H1 (cell line): ENCODE results near the gene DNAH10. TPM values are rescaled to one million over a fixed set of nuclear protein-coding genes. Genes with fewer than 3 reads are reported as not detected.

ENCODE experiments used
- CTCF ChIA-PET: fragments of 300-600 bp; sonication (Branson Sonifier 250); formaldehyde crosslinking; loops from one replicate; lab custom pipeline; 2021; ENCODE audit not compliant: partially characterized antibody; lab: Charles Lee
- POLR2A ChIA-PET: fragments of 300-600 bp; sonication (Branson Sonifier 250); formaldehyde crosslinking; loops from one replicate; lab custom pipeline; 2021; ENCODE audit warnings: inconsistent platforms; ENCODE audit not compliant: partially characterized antibody; lab: Charles Lee
- DNase-seq, 2 experiments: peaks; one replicate each; pipeline versions ENCODE4 v3.0.0 to v3.0.0-alpha.2; 2010 to 2022; ENCODE audit warnings: low spot score in 2 of 2, low read depth in 1 of 2, mixed read lengths in 1 of 2
- FAIRE-seq: peaks from 2 replicates; lab custom pipeline; 2011; peaks lifted over from hg19 to GRCh38; lab: Jason Lieb, UNC
- H2AFZ ChIP-seq: 2 replicates; pipeline ENCODE4 v1.8.1; 2012; ENCODE audit warnings: low read length, inconsistent platforms
- H2AK5ac ChIP-seq: 2 replicates; pipeline ENCODE4 v1.6.1; 2013; ENCODE audit warnings: low read depth, low read length
- H2BK120ac ChIP-seq: replicated peaks from 2 replicates; pipeline ENCODE3; 2013; ENCODE audit warnings: low read depth, low read length, inconsistent platforms
- H2BK12ac ChIP-seq: 2 replicates; pipeline ENCODE4 v1.6.1; 2013; ENCODE audit warnings: low read depth, low read length
- H2BK15ac ChIP-seq: 2 replicates; pipeline ENCODE4 v1.6.1; 2013; ENCODE audit warnings: low read length
- H2BK20ac ChIP-seq: 2 replicates; pipeline ENCODE4 v1.6.1; 2013; ENCODE audit warnings: low read length
- H2BK5ac ChIP-seq: 2 replicates; pipeline ENCODE4 v1.6.1; 2013; ENCODE audit warnings: low read depth, low read length
- H3K14ac ChIP-seq: 2 replicates; pipeline ENCODE4 v1.6.1; 2013; ENCODE audit warnings: inconsistent platforms; ENCODE audit not compliant: insufficient read length
- H3K18ac ChIP-seq: 2 replicates; pipeline ENCODE4 v1.6.1; 2013; ENCODE audit warnings: low read length; ENCODE audit errors: extremely low read depth
- H3K23ac ChIP-seq: 2 replicates; pipeline ENCODE4 v1.6.1; 2013; ENCODE audit warnings: inconsistent platforms; ENCODE audit not compliant: insufficient read length
- H3K23me2 ChIP-seq: 2 replicates; pipeline ENCODE4 v1.6.1; 2013; ENCODE audit warnings: low read depth, low read length
- H3K27ac ChIP-seq: 2 replicates; pipeline ENCODE4 v1.6.1; 2011; ENCODE audit warnings: low read depth, low read length, inconsistent platforms
- H3K27me3 ChIP-seq, 4 experiments: replicated peaks in 1 of 4; 1 replicate in 1 of 4; 2 replicates in 3 of 4; pipeline versions ENCODE4 v1.6.1 to v1.8.1; 2011 to 2013; ENCODE audit warnings: low read length in 3 of 4, mild to moderate bottlenecking in 3 of 4, inconsistent platforms in 2 of 4, mixed read lengths in 2 of 4, moderate library complexity in 1 of 4; ENCODE audit not compliant: control insufficient read depth in 3 of 4, insufficient read depth in 3 of 4; ENCODE audit errors: extremely low read depth in 1 of 4
- H3K36me3 ChIP-seq, 4 experiments: 2 replicates each; pipeline versions ENCODE4 v1.6.1 to v1.8.1; 2011 to 2013; ENCODE audit warnings: mild to moderate bottlenecking in 4 of 4, low read length in 3 of 4, moderate library complexity in 2 of 4, control low read depth in 1 of 4, inconsistent platforms in 1 of 4; ENCODE audit not compliant: insufficient read depth in 4 of 4, control insufficient read depth in 2 of 4
- H3K4ac ChIP-seq: replicated peaks from 2 replicates; pipeline ENCODE3; 2013; ENCODE audit warnings: low read length, low read depth, mixed read lengths, inconsistent platforms; ENCODE audit not compliant: insufficient read length
- H3K4me1 ChIP-seq, 4 experiments: replicated peaks in 1 of 4; 1 replicate in 1 of 4; 2 replicates in 3 of 4; pipeline versions ENCODE4 v1.6.1 to v1.8.1; 2011 to 2013; ENCODE audit warnings: low read length in 3 of 4, inconsistent platforms in 2 of 4, mixed read lengths in 1 of 4; ENCODE audit not compliant: insufficient read depth in 4 of 4, control insufficient read depth in 3 of 4
- H3K4me2 ChIP-seq, 2 experiments: 2 replicates each; pipeline versions ENCODE4 v1.6.1 to v1.8.1; 2011 to 2013; ENCODE audit warnings: low read depth in 2 of 2, low read length in 2 of 2, control low read depth in 1 of 2, inconsistent platforms in 1 of 2, mild to moderate bottlenecking in 1 of 2; ENCODE audit not compliant: insufficient read depth in 1 of 2
- H3K4me3 ChIP-seq, 4 experiments: fragments of 200-600, 300-600 bp in 1 of 4; sonication (generic), shearing (Covaris generic), sonication (Bioruptor Twin) in 1 of 4; 2 replicates each; pipeline versions ENCODE4 v1.5.1 to v1.8.1; 2011 to 2016; ENCODE audit warnings: low read length in 4 of 4, low read depth in 3 of 4, control low read depth in 2 of 4, inconsistent platforms in 2 of 4, mild to moderate bottlenecking in 2 of 4, mixed read lengths in 1 of 4, moderate library complexity in 1 of 4; ENCODE audit not compliant: insufficient read depth in 2 of 4; ENCODE audit errors: extremely low read depth in 1 of 4
- H3K56ac ChIP-seq: replicated peaks from 2 replicates; pipeline ENCODE3; 2013; ENCODE audit warnings: low read depth, mild to moderate bottlenecking, mixed read lengths, low read length, inconsistent platforms; ENCODE audit not compliant: insufficient read length
- H3K79me1 ChIP-seq: 2 replicates; pipeline ENCODE4 v1.6.1; 2013; ENCODE audit warnings: low read depth, low read length, control low read depth
- H3K79me2 ChIP-seq, 2 experiments: 2 replicates each; pipeline versions ENCODE4 v1.6.1 to v1.8.1; 2012 to 2013; ENCODE audit warnings: low read length in 2 of 2, mild to moderate bottlenecking in 2 of 2, inconsistent platforms in 1 of 2; ENCODE audit not compliant: insufficient read depth in 2 of 2, control insufficient read depth in 1 of 2
- H3K9ac ChIP-seq, 4 experiments: replicated peaks in 1 of 4; 1 replicate in 1 of 4; 2 replicates in 3 of 4; pipeline versions ENCODE4 v1.6.1 to v1.8.1; 2011 to 2013; ENCODE audit warnings: low read depth in 3 of 4, low read length in 3 of 4, control low read depth in 2 of 4, mild to moderate bottlenecking in 2 of 4, moderate library complexity in 2 of 4, inconsistent platforms in 1 of 4; ENCODE audit errors: extremely low read depth in 1 of 4
- H3K9me3 ChIP-seq, 2 experiments: 2 replicates each; pipeline versions ENCODE4 v1.6.1 to v1.8.1; 2012 to 2013; ENCODE audit warnings: mild to moderate bottlenecking in 2 of 2, moderate library complexity in 2 of 2, control low read depth in 1 of 2, inconsistent platforms in 1 of 2, low read depth in 1 of 2, low read length in 1 of 2, mixed read lengths in 1 of 2; ENCODE audit not compliant: insufficient read depth in 2 of 2
- H4K20me1 ChIP-seq, 2 experiments: replicated peaks in 1 of 2; 2 replicates each; pipeline versions ENCODE3 to v1.8.1; 2011 to 2013; ENCODE audit warnings: inconsistent platforms in 2 of 2, low read length in 2 of 2, mild to moderate bottlenecking in 1 of 2; ENCODE audit not compliant: insufficient read depth in 2 of 2, control insufficient read depth in 1 of 2
- H4K5ac ChIP-seq: 2 replicates; pipeline ENCODE4 v1.6.1; 2013; ENCODE audit warnings: low read length, low read depth, mixed read lengths, inconsistent platforms; ENCODE audit not compliant: insufficient read length
- H4K8ac ChIP-seq: 2 replicates; pipeline ENCODE4 v1.8.0; 2013; ENCODE audit warnings: mild to moderate bottlenecking, moderate library complexity, low read length, inconsistent platforms; ENCODE audit not compliant: insufficient read depth; ENCODE audit errors: extremely low read depth
- H4K91ac ChIP-seq: replicated peaks from 2 replicates; pipeline ENCODE3; 2013; ENCODE audit warnings: low read length, mixed read lengths, inconsistent platforms; ENCODE audit not compliant: insufficient read length
- ATF3 ChIP-seq: IDR thresholded peaks from 2 replicates; pipeline ENCODE4 v1.6.1; 2011; ENCODE audit warnings: low read depth, mild to moderate bottlenecking, low read length; ENCODE audit not compliant: insufficient read depth
- BACH1 ChIP-seq: IDR thresholded peaks from 2 replicates; pipeline ENCODE4 v1.6.1; 2012; ENCODE audit warnings: low read length, improper control_type of control experiment
- CREB1 ChIP-seq: IDR thresholded peaks from 2 replicates; pipeline ENCODE4 v1.6.1; 2012; ENCODE audit warnings: inconsistent platforms
- EZH2 ChIP-seq: fragments of 200-600 bp; sonication (generic); IDR thresholded peaks from 2 replicates; pipeline ENCODE4 v1.7.1; 2012; ENCODE audit warnings: low read depth, mild to moderate bottlenecking, moderate library complexity, low read length, inconsistent platforms; ENCODE audit not compliant: severe bottlenecking
- GTF2F1 ChIP-seq: IDR thresholded peaks from 2 replicates; pipeline ENCODE4 v1.6.1; 2012; ENCODE audit warnings: low read depth, low read length, improper control_type of control experiment, borderline replicate concordance
- JUND ChIP-seq: IDR thresholded peaks from 2 replicates; pipeline ENCODE4 v1.6.1; 2011; ENCODE audit warnings: mild to moderate bottlenecking, improper control_type of control experiment, low read length
- KDM1A ChIP-seq: fragments of 200-600, 300-600 bp; sonication (generic); IDR thresholded peaks from 2 replicates; pipeline ENCODE4 v1.7.1; 2016; ENCODE audit warnings: mild to moderate bottlenecking, low read length, borderline replicate concordance
- PHF8 ChIP-seq: fragments of 200-600 bp; sonication (generic); conservative IDR thresholded peaks from 2 replicates; pipeline ENCODE4 v1.7.1; 2012; ENCODE audit warnings: low read depth, mild to moderate bottlenecking, inconsistent platforms, low read length, moderate library complexity
- POLR2AphosphoS5 ChIP-seq: IDR thresholded peaks from 2 replicates; pipeline ENCODE4 v1.6.1; 2011; ENCODE audit warnings: low read depth, low read length
- RNF2 ChIP-seq: fragments of 200-900, 300-1000 bp; sonication (generic); IDR thresholded peaks from 2 replicates; pipeline ENCODE4 v1.7.1; 2016; ENCODE audit warnings: borderline replicate concordance, low read depth, mild to moderate bottlenecking, antibody characterized with exemption, low read length; ENCODE audit not compliant: poor library complexity, severe bottlenecking; ENCODE audit errors: missing control alignments
- SP1 ChIP-seq: IDR thresholded peaks from 2 replicates; pipeline ENCODE4 v1.6.1; 2011; ENCODE audit warnings: low read depth, low read length
- SP4 ChIP-seq: IDR thresholded peaks from 2 replicates; pipeline ENCODE4 v1.6.1; 2012; ENCODE audit warnings: low read length, inconsistent platforms
- TAF7 ChIP-seq: optimal IDR thresholded peaks from 2 replicates; pipeline ENCODE3; 2011; ENCODE audit warnings: low read depth, mild to moderate bottlenecking, inconsistent platforms, low read length, moderate library complexity, borderline replicate concordance
- WGBS, 2 experiments: shearing (Covaris generic) in 1 of 2; methylation state at CpG; one replicate each; pipeline versions ENCODE4 v1.1.6 to v1.1.7; 2013 to 2015; ENCODE audit warnings: low lambda C conversion rate in 2 of 2, mixed read lengths in 2 of 2, inconsistent platforms in 1 of 2, low coverage in 1 of 2, missing lambda C conversion rate in 1 of 2; ENCODE audit not compliant: insufficient replicate concordance in 2 of 2, insufficient coverage in 1 of 2, insufficient read length in 1 of 2; ENCODE audit errors: extremely low coverage in 1 of 2, missing lambda C conversion rate in 1 of 2; 5-methylcytosine and 5-hydroxymethylcytosine counted together
- polyA plus RNA-seq, 7 experiments: library from polyadenylated mRNA; depleted of rRNA in 3 of 7; stranded (reverse) in 5 of 7; unstranded in 2 of 7; fragments of >200 nt in 5 of 7; fragments of 200-250 nt in 2 of 7; gene quantifications; 1 replicate in 5 of 7; 2 replicates in 1 of 7; 4 replicates in 1 of 7; pipeline versions ENCODE4 v1.2.1 to v1.2.3, GENCODE V29; 2011 to 2013; ENCODE audit warnings: missing spikeins in 2 of 7, mixed read lengths in 2 of 7
- total RNA-seq: library from RNA; stranded (reverse); fragmentation: NEBNext Ultra II Directional; extraction: Animal tissue kit (Norgen Biotek cat#: 25700); gene quantifications from 2 replicates; pipeline ENCODE4 v1.2.1, GENCODE V29; 2021

The DNAH10 gene
- total and polyA plus RNA-seq, 2 of the 8 experiments (the other 6 are each of a cell fraction or from before 2014, with no cell fraction given), result 0.02 to 0.24 TPM

GRCh38 chr12:123954647-123955350 is 192.7 kb downstream of the DNAH10 start:
- no peak overlapping the region for H3K4ac ChIP-seq
- no peaks in the 10 kb centered on the region for H3K79me1 ChIP-seq
- no peak overlapping the region for H3K18ac ChIP-seq
- no peak overlapping the region for H3K56ac ChIP-seq
- H2BK5ac ChIP-seq, result no peak overlapping the region
- FAIRE-seq (no peak), DNase-seq (no peak)
- H4K5ac ChIP-seq, result no peak overlapping the region
- H4K91ac ChIP-seq, result no peak overlapping the region
- H3K4me1 ChIP-seq, result no peaks in the 10 kb centered on the region
- no peak overlapping the region for H3K23ac ChIP-seq
- no peak overlapping the region for H2BK120ac ChIP-seq
- no peaks in the 10 kb centered on the region for H3K36me3 ChIP-seq
- no peak overlapping the region for H2BK12ac ChIP-seq
- no peak overlapping the region for H3K4me3 ChIP-seq
- POLR2A ChIA-PET, result no interaction called here
- 82% methylated on average over 10 of the region's 10 CpGs; no CpG with 5 or more reads in 1 of the 2 experiments for WGBS, 2 experiments
- no peak overlapping the region for H3K4me2 ChIP-seq
- no peak overlapping the region for H3K27ac ChIP-seq
- H2AK5ac ChIP-seq, result no peak overlapping the region
- no peaks in the 10 kb centered on the region for H3K79me2 ChIP-seq
- H3K9me3 ChIP-seq, result no peaks in the 10 kb centered on the region
- H4K8ac ChIP-seq, result no peak overlapping the region
- no peak overlapping the region for H3K9ac ChIP-seq
- no peak overlapping the region for H2BK15ac ChIP-seq
- H3K23me2 ChIP-seq, result no peaks in the 10 kb centered on the region
- H4K20me1 ChIP-seq, result peaks cover 0 to 6% of the 10 kb centered on the region in 2 experiments
- H2BK20ac ChIP-seq, result no peak overlapping the region
- H2AFZ ChIP-seq, result no peak overlapping the region
- H3K27me3 ChIP-seq, result peaks cover 0 to 18% (median 5%) of the 10 kb centered on the region in 4 experiments; a peak in 5 of 7 replicates
- no peak overlapping the region for H3K14ac ChIP-seq
- CTCF ChIA-PET, result interaction anchor here (0.8 to 2.0 kb wide), 5 partner anchors 10 to 93 kb away, joined by 3 to 6 read pairs (median 5); no protein-coding TSS in a partner anchor
- TF ChIP-seq RNF2 (no peak), POLR2AphosphoS5 (no peak), KDM1A (no peak), SP1 (no peak), TAF7 (no peak), CREB1 (no peak), ATF3 (no peak), SP4 (no peak), GTF2F1 (no peak), PHF8 (no peak), BACH1 (no peak), EZH2 (no peak), JUND (no peak)
